ENCODE results near the gene YPEL2.

Gene YPEL2

DNA sequence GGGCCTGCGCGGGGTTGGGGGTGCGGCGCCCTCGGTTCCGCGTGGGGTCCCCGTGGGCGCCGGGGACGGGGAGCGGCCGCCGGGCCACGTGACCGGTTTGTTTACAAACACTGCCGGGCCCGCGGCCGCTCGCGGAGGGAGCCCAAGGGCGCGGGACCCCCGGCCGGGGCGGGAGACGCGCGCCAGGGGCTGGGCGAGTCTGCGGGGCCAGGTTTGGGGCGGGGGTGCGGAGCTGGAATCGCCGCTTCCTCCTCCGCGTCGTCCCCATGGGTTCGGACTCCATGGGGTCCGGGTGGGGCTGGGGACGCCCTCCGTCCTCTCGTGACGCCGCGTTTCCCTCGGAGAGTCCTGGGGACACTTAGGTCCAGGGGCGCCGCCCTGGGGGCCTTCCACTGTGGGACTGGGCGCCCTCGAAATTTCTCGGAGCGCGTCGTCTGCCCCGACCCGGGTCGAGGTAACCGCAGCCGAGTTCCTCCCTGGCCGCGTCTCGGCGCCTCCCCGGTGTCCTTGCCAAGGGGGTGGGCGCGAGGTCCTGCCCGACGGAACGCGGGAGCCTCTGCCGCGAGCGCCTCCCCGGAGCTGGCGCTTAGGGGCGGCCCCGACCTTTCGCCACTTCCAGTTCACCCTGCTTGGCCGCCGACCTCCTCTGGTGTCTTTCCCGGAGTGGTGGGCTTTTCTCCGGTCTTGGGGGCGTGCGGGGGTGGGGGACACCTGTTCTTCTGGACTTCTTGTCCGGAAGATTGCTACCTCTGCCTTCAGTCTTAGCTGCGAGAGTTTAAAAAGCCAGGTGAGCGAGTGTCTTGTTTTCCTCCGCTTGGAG is 684 bp downstream of the YPEL2 start:
- DNase-seq (ENCODE audit: low read depth) = peak; percentile 70
- Histone ChIP-seq H3K4me3 (ENCODE audit: low read length) (peak overlapping the region; percentile 96), H3K27me3 (replicated peaks; ENCODE audit: control insufficient read depth, insufficient read depth, low read length) (no peaks in the 10 kb centered on the region), H3K4me1 (ENCODE audit: control insufficient read depth, insufficient read depth, low read length) (peaks cover 50% of the 10 kb centered on the region), H3K9ac (ENCODE audit: low read length) (peak overlapping the region; percentile 98), H3K9me3 (ENCODE audit: control insufficient read depth, low read length) (no peaks in the 10 kb centered on the region), H3K36me3 (ENCODE audit: control insufficient read depth, insufficient read depth, low read length, severe bottlenecking) (no peaks in the 10 kb centered on the region)

DNA sequence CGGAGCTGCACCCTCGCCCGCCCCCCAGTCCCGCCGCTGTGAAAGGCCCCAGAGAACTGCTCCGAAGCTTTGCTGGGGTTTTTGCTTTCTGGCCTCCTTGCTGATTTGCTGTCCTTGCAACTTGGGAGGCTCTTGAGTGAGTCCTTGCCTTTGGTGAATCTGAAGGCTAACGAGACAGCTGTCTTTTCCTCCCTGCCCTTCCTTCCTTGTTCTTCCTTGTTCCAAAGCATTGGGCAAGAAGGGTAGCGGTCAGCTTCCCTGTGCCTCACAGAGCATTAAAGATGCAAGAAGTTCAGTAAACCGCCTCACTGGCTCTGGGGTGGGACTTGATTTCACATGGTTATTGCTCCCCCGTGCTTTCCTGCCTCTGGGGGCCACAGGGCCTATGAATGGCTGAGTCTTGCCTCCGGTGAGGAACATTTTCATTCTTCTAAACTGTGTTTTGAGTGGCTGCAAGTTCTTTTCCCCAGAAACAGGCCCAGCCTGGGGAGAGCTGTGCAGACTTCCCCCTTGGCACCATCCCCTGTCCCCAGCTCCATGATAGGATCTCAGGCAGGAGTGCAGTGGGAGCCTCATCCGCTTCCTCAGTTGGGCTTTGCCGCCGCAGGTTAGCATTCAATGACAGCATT is 1.4 kb downstream of the YPEL2 start:
- peak; percentile 63 for DNase-seq (ENCODE audit: low read depth)
- H3K4me1 ChIP-seq (ENCODE audit: control insufficient read depth, insufficient read depth, low read length) = peaks cover 45% of the 10 kb centered on the region

GRCh38 chr17:59333836-59334235 is 2.4 kb downstream of the YPEL2 start:
- peak overlapping the region; percentile 96 for H3K4me3 ChIP-seq (ENCODE audit: low read length)
- H3K36me3 ChIP-seq (ENCODE audit: control insufficient read depth, insufficient read depth, low read length, severe bottlenecking) = peaks cover 6% of the 10 kb centered on the region
- peak overlapping the region; percentile 98 for H3K9ac ChIP-seq (ENCODE audit: low read length)
- peaks cover 51% of the 10 kb centered on the region for H3K4me1 ChIP-seq (ENCODE audit: control insufficient read depth, insufficient read depth, low read length)
- no peaks in the 10 kb centered on the region for H3K27me3 ChIP-seq (replicated peaks; ENCODE audit: control insufficient read depth, insufficient read depth, low read length)
- no peak for DNase-seq (ENCODE audit: low read depth)
- no peaks in the 10 kb centered on the region for H3K9me3 ChIP-seq (ENCODE audit: control insufficient read depth, low read length)

More for the DNA sequence above, 1.4 kb downstream of the YPEL2 start:
- Histone ChIP-seq H3K9ac (ENCODE audit: low read length) (peak overlapping the region; percentile 98), H3K9me3 (ENCODE audit: control insufficient read depth, low read length) (no peaks in the 10 kb centered on the region), H3K4me3 (ENCODE audit: low read length) (peak overlapping the region; percentile 96), H3K36me3 (ENCODE audit: control insufficient read depth, insufficient read depth, low read length, severe bottlenecking) (peaks cover under 1% of the 10 kb centered on the region), H3K27me3 (replicated peaks; ENCODE audit: control insufficient read depth, insufficient read depth, low read length) (no peaks in the 10 kb centered on the region)

GRCh38 chr17:59335685-59336084 is 4.2 kb downstream of the YPEL2 start:
- no peaks in the 10 kb centered on the region for H3K27me3 ChIP-seq (replicated peaks; ENCODE audit: control insufficient read depth, insufficient read depth, low read length)
- no peaks in the 10 kb centered on the region for H3K9me3 ChIP-seq (ENCODE audit: control insufficient read depth, low read length)
- DNase-seq (ENCODE audit: low read depth) = no peak
- peaks cover 34% of the 10 kb centered on the region for H3K4me1 ChIP-seq (ENCODE audit: control insufficient read depth, insufficient read depth, low read length)
- H3K4me3 ChIP-seq (ENCODE audit: low read length) = no peak overlapping the region
- H3K9ac ChIP-seq (ENCODE audit: low read length) = no peak overlapping the region
- H3K36me3 ChIP-seq (ENCODE audit: control insufficient read depth, insufficient read depth, low read length, severe bottlenecking) = peaks cover 6% of the 10 kb centered on the region

- Histone ChIP-seq H3K9ac (ENCODE audit: low read length) (no peak overlapping the region), H3K27me3 (replicated peaks; ENCODE audit: control insufficient read depth, insufficient read depth, low read length) (no peaks in the 10 kb centered on the region), H3K9me3 (ENCODE audit: control insufficient read depth, low read length) (no peaks in the 10 kb centered on the region), H3K4me1 (ENCODE audit: control insufficient read depth, insufficient read depth, low read length) (peaks cover 39% of the 10 kb centered on the region), H3K36me3 (ENCODE audit: control insufficient read depth, insufficient read depth, low read length, severe bottlenecking) (peaks cover 6% of the 10 kb centered on the region), H3K4me3 (ENCODE audit: low read length) (no peak overlapping the region)
- no peak for DNase-seq (ENCODE audit: low read depth)
These were observed 6.4 kb downstream of the YPEL2 start for GRCh38 chr17:59337741-59338299.

DNA sequence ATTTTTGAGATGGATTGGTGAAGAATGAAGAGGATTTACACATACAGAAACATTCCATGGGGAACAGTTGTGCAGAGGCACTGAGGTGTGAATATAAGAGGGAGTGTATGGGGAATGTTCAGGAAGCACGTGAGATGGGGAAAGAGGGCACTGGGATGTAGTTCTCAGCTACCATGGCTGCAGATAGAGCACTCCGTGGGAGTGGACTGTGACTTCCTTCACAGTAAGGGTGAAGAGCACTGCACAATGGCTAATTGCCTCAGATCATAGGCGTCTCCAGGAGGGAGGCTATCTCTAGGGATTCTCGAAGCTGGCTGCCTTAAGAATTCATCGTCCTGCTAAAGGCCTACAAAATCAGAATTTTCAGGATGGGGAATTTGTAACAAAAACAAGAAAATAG is 7.0 kb downstream of the YPEL2 start:
- DNase-seq (ENCODE audit: low read depth) = no peak
- peaks cover 6% of the 10 kb centered on the region for H3K36me3 ChIP-seq (ENCODE audit: control insufficient read depth, insufficient read depth, low read length, severe bottlenecking)
- no peaks in the 10 kb centered on the region for H3K9me3 ChIP-seq (ENCODE audit: control insufficient read depth, low read length)
- peaks cover 33% of the 10 kb centered on the region for H3K4me1 ChIP-seq (ENCODE audit: control insufficient read depth, insufficient read depth, low read length)
- no peak overlapping the region for H3K4me3 ChIP-seq (ENCODE audit: low read length)
- no peaks in the 10 kb centered on the region for H3K27me3 ChIP-seq (replicated peaks; ENCODE audit: control insufficient read depth, insufficient read depth, low read length)
- H3K9ac ChIP-seq (ENCODE audit: low read length) = no peak overlapping the region

- Histone ChIP-seq H3K9ac (ENCODE audit: low read length) (no peak overlapping the region), H3K36me3 (ENCODE audit: control insufficient read depth, insufficient read depth, low read length, severe bottlenecking) (peaks cover 12% of the 10 kb centered on the region), H3K4me1 (ENCODE audit: control insufficient read depth, insufficient read depth, low read length) (peaks cover 21% of the 10 kb centered on the region), H3K4me3 (ENCODE audit: low read length) (no peak overlapping the region), H3K9me3 (ENCODE audit: control insufficient read depth, low read length) (no peaks in the 10 kb centered on the region), H3K27me3 (replicated peaks; ENCODE audit: control insufficient read depth, insufficient read depth, low read length) (no peaks in the 10 kb centered on the region)
- no peak for DNase-seq (ENCODE audit: low read depth)
These were observed 10.5 kb downstream of the YPEL2 start for GRCh38 chr17:59341922-59342321.

DNA sequence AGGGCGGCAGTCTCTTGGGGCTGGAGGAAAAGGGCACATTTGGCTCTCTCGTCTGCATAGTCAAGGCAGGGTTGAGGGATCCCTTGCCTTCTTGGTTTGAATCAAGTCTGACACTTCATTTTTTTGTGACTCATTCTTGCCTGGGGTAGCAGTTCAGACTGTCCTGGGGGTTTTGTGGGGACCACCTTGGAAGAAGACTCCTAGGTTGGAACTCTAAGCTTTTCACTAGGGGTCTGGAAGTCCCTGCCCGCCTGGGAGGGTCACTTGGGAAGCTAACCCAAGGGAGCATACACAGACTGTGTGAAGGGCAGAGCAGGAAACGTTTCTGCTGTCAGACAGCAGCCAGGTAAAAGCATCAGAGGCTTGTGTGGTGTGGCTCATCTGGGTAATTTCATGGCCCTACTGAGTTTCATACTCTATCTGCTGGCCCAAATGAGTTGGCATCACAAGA is 11.3 kb downstream of the YPEL2 start:
- Histone ChIP-seq H3K9me3 (ENCODE audit: control insufficient read depth, low read length) (no peaks in the 10 kb centered on the region), H3K4me1 (ENCODE audit: control insufficient read depth, insufficient read depth, low read length) (peaks cover 21% of the 10 kb centered on the region), H3K27me3 (replicated peaks; ENCODE audit: control insufficient read depth, insufficient read depth, low read length) (no peaks in the 10 kb centered on the region), H3K4me3 (ENCODE audit: low read length) (no peak overlapping the region), H3K36me3 (ENCODE audit: control insufficient read depth, insufficient read depth, low read length, severe bottlenecking) (peaks cover 17% of the 10 kb centered on the region), H3K9ac (ENCODE audit: low read length) (no peak overlapping the region)
- no peak for DNase-seq (ENCODE audit: low read depth)

- DNase-seq (ENCODE audit: low read depth) = no peak
- H3K9me3 ChIP-seq (ENCODE audit: control insufficient read depth, low read length) = no peaks in the 10 kb centered on the region
- H3K4me1 ChIP-seq (ENCODE audit: control insufficient read depth, insufficient read depth, low read length) = peaks cover 15% of the 10 kb centered on the region
- no peaks in the 10 kb centered on the region for H3K27me3 ChIP-seq (replicated peaks; ENCODE audit: control insufficient read depth, insufficient read depth, low read length)
- H3K36me3 ChIP-seq (ENCODE audit: control insufficient read depth, insufficient read depth, low read length, severe bottlenecking) = peaks cover 12% of the 10 kb centered on the region
- no peak overlapping the region for H3K4me3 ChIP-seq (ENCODE audit: low read length)
- no peak overlapping the region for H3K9ac ChIP-seq (ENCODE audit: low read length)
These were observed 14.0 kb downstream of the YPEL2 start for GRCh38 chr17:59345476-59345875.

GRCh38 chr17:59346341-59346740 is 14.9 kb downstream of the YPEL2 start:
- Histone ChIP-seq H3K27me3 (replicated peaks; ENCODE audit: control insufficient read depth, insufficient read depth, low read length) (no peaks in the 10 kb centered on the region), H3K4me1 (ENCODE audit: control insufficient read depth, insufficient read depth, low read length) (peaks cover 15% of the 10 kb centered on the region)

GRCh38 chr17:59346876-59347407 is 15.5 kb downstream of the YPEL2 start:
- H3K9ac ChIP-seq (ENCODE audit: low read length) = no peak overlapping the region
- H3K36me3 ChIP-seq (ENCODE audit: control insufficient read depth, insufficient read depth, low read length, severe bottlenecking) = peaks cover 12% of the 10 kb centered on the region
- no peaks in the 10 kb centered on the region for H3K27me3 ChIP-seq (replicated peaks; ENCODE audit: control insufficient read depth, insufficient read depth, low read length)
- peaks cover 13% of the 10 kb centered on the region for H3K4me1 ChIP-seq (ENCODE audit: control insufficient read depth, insufficient read depth, low read length)
- no peaks in the 10 kb centered on the region for H3K9me3 ChIP-seq (ENCODE audit: control insufficient read depth, low read length)
- no peak overlapping the region for H3K4me3 ChIP-seq (ENCODE audit: low read length)
- DNase-seq (ENCODE audit: low read depth) = no peak

More at GRCh38 chr17:59346341-59346740, 14.9 kb downstream of the YPEL2 start:
- Histone ChIP-seq H3K36me3 (ENCODE audit: control insufficient read depth, insufficient read depth, low read length, severe bottlenecking) (peaks cover 12% of the 10 kb centered on the region), H3K9ac (ENCODE audit: low read length) (no peak overlapping the region), H3K4me3 (ENCODE audit: low read length) (no peak overlapping the region), H3K9me3 (ENCODE audit: control insufficient read depth, low read length) (no peaks in the 10 kb centered on the region)
- no peak for DNase-seq (ENCODE audit: low read depth)

All from adipocyte (in vitro differentiated cells).